CD4-positive, alpha-beta T cell treated with Interleukin-4 for 1 hour (primary cell): ENCODE results near the gene PLEKHN1.
A peak's percentile ranks its signal among the peaks of the same experiment; 100 is the strongest.
"Not testable (repeated sequence)": the region's sequence is repeated elsewhere in the genome, so short reads cannot be mapped to it uniquely, and the experiment has no call there.

Source experiments
- DNase-seq, 2 donors: peaks; one replicate each; pipeline ENCODE4 v3.0.0-alpha.2; 2020 to 2022

Gene PLEKHN1

DNA sequence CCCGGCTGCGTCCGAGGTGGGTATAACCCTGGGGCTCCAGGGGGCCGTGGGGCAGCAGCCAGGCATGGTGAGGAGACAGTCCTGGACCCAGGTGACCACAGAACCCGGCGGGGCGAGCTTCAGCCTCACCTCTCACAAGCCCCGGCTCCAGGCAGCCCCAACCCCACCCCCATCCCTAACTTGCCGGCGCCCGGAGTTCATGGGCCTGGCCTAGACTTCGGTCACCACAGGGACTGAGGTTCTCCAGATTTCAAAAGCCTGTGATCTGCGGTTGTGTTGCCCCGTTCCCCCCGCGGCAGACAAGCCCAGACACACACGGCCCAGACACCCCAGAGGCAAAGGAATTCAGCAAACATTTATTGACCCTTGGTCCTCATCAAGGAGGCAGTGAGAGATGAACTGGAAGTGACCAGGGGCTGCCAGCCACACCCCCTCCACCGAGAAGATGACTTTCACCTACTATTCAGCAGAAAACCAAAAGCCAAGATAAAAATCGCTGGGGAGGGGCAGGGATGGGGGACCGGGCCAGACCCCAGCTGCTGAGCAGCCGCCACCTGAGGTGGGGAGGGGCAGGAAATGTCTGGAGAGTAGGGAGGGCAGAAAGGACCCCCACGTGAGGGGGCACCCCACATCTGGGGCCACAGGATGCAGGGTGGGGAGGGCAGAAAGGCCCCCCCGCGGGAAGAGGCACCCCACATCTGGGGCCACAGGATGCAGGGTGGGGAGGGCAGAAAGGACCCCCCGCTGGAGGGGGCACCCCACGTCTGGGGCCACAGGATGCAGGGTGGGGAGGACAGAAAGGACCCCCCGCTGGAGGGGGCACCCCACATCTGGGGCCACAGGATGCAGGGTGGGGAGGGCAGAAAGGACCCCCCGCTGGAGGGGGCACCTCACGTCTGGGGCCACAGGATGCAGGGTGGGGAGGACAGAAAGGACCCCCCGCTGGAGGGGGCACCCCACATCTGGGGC, 29.7 kb downstream of the PLEKHN1 start:
- no peak for DNase-seq

DNA sequence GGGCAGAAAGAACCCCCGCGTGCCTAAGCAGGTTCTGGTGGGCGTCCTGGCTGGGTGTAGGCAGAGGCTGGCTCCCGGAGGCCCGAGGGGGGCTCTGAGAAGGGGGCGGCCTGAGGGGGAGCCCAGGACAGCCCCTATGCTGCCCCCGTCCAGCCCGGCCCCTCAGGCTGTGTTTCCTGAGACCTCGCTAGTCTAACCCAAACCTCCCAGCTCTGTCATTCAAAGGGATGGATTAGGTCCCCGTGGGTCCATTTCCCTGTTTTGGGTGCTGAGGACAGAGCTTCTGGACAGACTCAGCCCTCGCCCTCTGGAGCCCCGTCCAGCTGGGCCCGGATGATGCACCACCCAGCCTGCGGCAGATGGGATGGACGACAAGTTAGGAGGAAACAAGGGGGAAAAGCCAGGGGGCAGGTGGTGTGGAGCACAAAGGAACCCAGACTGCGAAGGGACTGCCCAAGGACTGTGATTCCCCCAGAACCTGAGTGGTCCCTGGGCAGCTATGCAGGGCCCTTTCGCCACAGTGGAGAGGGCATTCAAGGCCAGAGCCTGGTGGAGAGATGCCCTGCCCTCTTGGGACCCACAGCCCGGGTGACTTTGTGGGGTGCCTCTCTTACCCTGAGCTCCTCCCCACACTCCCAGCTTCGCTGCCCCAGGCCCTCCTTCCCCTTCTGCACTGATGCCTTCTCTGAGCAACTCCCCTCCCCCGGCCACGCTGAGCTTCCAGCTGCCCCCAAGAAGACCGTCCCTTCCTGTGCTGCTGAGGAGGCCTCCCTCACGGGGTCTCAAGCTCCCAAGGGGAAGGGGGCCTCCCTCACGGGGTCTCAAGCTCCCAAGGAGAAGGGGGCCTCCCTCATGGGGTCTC, 30.8 kb downstream of the PLEKHN1 start:
- DNase-seq, result no peak

DNA sequence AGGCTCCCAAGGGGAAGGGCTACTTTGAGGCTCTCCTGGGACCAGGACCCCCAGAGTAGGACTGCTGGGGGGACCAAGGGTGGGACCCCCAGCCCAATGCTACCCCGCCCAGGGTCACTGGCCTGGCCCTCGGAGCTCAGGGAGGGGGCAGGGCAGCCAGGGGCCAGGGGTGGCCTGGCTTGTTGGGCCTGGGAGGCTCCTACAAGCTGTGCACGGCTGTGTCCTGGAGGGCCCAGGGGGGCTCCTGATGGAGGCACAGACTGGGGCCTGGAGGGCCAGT, 31.4 kb downstream of the PLEKHN1 start:
- no peak for DNase-seq

DNA sequence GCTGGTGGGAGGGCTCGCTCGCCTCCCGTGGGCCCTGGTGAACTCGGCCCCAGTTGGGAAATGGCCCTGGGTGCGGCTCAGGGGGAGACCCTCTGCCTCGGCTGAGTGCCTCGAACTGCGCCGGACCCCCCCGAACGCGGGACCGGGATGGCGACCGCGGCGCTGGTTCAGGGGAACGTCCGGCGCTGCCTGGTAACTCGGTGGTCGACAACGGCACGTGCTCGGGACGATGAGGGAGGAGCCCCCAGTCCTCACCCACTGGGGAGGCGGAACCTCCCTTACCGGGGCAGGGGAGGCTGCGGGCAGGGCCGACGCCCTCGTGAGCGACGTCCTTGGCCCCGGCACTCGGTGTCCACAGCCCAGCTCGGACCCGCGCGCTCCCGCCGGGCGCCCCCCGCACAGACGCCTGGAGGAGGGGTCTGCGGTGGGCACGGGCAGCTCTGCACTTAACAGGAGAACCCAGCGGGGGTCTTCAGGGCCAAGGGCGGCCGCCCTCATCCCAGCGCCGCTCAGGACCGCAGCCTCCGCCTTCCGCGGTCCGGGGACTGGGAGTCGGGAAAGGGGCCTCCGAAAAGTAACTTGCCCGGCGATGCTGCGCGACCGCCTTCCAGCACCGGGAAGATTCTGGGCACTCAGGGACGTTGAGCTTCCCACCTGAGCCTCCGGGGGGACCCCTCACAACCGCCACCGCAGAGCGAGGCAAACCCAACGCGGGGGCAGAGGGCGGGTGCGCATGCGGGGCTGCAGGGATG, 31.9 kb downstream of the PLEKHN1 start:
- no peak for DNase-seq

DNA sequence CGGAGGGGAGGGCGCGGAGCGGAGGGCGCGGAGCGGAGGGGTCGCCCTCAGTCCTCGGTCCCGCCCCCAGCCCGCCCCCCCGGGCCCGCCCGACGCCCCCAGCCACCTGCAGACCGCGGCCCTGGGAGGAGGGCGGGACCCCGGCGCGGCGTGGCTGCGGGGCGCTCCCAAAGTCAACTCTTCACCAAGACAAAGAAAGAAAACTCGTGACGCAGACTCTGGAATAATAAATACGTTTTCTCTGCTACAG, 32.4 kb downstream of the PLEKHN1 start:
- DNase-seq, result no peak

DNA sequence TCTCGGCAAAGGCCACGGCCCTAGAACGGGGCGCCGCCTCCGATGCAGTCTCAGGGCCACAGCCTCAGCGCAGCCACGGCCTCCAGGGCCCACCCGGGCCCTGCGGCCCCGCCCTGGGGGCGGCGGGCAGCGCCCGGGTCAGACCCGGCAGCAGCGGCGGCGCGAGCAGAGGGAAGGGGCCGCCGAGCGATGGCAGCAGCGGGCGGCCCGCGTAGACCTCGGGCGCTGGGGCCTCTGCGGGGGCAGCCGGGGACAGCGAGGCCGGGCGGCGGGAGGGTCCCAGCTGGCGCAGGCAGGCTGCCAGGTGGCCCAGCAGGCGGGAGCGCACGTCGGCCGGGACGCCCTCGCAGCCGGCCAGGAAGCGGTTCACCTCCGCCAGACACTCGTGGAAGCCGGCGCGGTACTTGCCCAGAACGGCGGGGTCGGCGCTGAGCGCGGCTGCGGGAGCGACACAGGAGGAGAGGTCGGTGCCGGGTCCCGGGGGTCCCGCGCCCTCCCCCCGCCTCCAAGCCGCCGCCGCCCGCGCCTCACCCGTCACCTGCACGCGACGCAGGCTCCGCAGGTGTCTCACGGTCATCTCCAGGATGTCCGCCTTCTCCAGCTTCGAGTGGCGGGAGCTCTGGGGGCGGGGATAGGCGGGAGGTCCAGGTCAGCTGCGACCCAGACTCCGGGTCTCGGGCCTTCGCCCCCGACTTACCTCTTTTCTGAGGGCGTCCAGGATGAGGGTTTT, 32.9 kb downstream of the PLEKHN1 start:
- peak in 1 of 2 donors; percentile 36 for DNase-seq

DNA sequence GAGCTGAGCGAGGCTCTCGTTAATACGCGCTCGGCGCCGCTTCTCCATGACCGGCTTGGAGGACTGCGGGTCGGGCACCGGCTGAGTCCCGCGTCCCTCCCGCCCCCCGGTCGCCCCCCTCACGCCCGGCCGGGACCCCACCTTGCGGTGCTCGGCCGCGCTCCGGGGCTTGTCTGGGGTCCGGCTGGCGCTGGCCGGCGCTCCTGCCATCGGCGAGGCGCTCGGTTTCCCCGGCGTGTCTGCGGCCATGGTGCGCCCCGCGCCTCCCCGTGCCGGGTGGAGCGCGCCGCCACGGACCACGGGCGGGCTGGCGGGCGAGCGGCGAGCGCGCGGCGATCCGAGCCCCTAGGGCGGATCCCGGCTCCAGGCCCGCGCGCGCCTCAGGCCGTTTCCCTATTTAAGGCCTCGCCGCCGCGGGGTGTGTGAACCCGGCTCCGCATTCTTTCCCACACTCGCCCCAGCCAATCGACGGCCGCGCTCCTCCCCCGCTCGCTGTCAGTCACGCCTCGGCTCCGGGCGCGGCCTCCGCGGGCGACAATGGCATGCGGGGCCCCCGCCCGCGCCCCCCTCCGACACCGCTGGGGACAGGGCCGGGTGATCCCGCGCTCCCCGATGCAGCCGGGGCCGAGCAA, 33.6 kb downstream of the PLEKHN1 start, which contains the start of gene HES4:
TSS of gene HES4 (minus strand) at position 373 of the 632 bp plus-strand sequence. CDS start at position 249, 124 bp downstream.
- DNase-seq, result peak; percentile 65 to 78

DNA sequence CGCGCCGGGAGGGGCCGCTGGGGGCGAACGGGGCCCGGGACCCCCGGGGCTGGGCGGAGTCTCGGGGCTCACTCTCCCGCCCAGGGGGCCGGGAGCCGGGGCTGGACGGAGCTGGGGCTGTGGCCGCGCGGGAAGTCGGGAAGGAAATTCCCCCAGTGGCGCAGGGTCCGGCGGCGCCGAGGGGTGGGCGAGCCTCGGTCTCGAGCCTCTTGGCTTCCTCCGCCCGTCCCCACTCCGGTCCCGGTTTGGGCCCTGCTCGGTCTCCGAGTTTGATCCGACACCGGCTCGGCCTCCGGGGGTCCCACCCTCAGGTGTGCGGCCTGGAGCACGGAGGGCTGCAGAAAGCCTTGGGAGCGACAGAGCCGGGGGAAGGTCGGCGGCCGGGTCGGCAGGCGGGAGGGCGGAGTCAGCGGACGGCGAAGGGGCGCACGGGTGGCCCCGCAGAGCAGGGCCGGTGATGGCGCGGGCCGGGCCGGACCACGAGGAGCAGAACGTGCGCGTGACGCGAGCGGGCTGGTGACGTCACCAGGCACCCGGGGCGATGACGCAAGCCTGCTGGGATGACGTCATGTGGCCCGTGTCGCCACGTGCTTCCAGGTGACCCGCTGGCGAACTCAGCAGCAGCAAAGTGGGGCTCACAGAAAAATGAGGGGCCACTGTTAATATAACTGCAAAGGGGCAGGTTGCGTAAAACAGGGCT, 34.2 kb downstream of the PLEKHN1 start:
- DNase-seq, result peak; percentile 75 to 86

DNA sequence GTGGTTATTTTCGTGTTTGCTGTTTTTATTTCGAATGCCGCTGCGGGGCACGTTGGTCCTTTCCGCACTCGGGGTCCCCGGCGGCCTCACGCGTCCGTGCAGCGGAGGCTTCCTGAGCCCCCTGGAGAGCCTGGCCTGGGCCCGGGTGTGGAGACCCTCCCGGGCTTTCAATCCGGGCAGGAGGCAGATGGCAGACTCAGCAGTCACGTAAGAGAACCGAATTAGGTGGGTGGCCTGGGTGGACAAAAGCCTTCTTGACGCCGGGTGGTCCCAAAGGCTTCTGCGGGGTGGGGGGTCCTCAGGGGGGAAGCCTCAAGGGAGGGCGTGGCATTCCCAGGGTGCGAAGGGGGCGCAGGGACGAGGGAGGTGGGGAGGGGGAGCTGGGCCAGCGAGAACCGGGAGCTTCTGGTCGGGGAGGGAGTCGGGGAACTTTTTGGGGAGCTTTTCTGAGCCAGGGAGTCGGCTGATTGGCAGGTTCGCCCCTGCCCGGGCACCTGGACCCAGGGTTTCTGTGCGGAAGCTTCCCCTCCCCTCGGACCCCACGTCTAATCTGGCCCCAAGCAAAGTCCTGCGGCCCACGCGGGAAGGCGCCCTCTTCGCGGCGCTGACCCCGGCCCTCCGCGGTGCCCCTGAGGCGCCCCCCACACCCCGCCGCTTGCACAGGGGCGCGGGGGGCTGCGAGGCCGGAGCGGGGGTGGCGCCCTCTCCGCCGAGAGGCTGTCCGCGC, 34.9 kb downstream of the PLEKHN1 start:
- no peak for DNase-seq

DNA sequence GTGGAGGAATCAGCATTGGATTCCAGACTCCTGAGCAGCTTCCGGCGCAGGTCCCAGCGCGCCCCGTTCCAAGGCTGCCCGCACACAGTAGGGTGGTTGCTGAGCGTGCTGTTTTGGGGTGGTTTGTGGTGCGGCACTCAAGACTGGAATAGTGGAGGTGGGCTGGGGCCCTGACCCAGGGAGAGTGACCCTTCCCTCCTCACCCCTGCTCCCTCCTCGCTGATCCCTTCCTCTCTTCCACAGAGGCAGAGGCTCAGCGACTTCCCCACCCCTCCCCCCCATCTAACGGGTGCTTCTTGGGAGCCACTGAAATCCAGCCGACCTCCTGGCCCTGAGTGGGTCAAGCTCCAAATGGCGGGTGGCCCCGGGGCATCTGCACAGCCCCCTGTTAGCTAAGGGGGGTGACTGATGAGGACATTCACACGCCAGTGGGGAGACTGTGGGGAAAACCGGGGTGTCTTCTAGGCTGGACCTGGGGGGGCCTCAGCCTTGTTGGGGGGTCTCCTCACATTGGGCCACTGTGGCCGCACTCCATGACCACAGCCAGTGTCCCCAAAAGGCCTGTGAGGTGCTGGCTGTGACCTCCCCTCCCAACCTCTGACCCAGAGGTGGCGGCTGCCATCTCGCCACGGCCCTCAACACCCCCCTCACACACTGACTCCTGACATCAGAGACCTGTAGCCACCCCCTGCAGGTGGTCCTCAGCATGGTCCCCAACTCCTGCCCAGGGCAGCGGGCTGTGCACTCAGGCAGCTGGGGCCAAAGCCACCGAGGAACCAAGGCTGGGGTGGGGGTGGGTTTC, 37.5 kb downstream of the PLEKHN1 start:
- DNase-seq, result no peak

DNA sequence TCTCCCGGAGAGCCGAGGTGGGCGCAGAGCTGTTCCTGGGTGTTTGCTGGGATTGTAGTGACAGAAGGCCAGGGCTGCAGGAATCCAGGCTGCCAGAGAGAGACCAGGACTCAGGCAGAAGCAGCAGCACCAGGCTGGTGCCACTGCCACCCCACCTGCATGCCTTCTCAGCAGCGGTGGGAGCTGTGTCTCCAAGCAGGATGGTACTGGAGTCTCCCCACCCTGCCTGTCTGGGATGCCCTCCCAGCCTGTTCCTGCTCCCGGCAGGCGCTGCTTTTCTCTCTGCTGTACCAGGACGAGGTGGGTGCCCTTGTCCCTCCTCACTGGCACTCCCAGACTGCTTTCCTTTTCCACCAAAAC, 38.1 kb downstream of the PLEKHN1 start:
- DNase-seq, result no peak

DNA sequence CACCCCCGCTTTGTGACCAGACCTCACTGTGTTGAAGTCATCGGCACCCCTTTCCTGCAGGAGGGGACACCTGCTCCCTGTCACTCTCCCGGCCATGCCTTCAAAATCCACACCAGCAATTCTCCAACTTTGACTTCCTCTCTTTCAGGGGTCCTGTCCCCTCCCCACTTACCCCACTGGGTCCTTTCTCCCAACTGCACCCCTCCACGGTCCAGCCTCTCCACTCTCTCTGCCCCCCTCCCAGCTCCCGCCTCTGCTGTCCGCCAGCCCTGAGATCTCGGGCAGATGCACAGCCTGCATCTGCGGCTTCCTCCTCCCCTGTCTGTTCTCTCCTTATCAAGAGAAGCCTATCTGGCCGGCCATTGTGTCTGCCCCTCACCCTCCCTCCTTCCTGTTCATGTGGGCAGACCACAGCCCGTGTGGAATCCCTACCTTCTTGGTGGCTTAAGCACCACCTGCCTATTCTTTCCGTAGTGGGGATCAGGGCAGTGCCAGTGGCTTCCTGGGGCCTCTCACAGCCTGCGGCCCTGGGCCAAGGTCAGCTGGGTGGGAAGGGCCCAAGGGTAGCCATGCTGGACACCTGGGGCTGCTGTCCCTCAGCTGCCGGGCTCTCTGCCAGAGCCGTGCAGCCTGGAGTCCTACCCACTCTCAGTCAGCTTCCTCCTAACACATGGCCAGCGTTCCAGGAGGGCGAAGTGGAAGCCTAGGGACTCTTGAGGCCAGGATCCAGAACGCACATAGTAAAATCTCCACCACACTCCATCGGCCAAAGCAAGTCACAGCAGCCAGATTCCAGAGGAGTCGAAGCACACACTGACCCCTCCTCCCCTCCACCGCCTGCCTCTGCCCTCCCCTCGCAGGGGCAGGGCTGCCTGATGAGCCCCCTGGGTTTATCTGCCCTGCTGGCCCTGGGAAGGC, 38.8 kb downstream of the PLEKHN1 start:
- no peak for DNase-seq

DNA sequence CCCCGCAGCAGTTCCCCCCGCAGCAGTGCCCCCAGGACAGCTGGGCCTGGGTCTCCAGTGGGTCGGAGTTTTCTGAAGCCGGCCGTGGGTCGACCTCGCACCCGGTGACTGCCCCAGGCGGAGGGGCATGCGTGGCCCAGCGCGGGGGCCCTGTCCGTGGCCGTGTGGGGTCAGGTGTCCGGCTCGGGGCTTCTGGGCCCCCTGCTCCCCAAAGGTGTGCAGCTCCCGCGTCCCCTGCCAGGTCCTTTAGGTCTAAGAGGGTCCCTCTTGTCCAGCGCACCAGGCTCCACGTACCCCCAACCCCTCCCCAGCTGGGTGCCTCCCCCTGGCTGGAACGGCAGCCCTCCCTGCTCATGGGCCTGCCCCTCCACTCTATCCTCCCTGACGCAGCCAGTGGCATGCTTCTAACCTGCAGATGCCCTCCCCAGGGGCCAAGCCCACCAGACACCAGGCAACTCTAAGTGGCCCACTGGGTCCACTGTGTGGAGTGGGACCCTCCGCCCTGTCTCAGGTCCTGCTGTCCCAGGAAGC, 39.6 kb downstream of the PLEKHN1 start:
- no peak for DNase-seq

DNA sequence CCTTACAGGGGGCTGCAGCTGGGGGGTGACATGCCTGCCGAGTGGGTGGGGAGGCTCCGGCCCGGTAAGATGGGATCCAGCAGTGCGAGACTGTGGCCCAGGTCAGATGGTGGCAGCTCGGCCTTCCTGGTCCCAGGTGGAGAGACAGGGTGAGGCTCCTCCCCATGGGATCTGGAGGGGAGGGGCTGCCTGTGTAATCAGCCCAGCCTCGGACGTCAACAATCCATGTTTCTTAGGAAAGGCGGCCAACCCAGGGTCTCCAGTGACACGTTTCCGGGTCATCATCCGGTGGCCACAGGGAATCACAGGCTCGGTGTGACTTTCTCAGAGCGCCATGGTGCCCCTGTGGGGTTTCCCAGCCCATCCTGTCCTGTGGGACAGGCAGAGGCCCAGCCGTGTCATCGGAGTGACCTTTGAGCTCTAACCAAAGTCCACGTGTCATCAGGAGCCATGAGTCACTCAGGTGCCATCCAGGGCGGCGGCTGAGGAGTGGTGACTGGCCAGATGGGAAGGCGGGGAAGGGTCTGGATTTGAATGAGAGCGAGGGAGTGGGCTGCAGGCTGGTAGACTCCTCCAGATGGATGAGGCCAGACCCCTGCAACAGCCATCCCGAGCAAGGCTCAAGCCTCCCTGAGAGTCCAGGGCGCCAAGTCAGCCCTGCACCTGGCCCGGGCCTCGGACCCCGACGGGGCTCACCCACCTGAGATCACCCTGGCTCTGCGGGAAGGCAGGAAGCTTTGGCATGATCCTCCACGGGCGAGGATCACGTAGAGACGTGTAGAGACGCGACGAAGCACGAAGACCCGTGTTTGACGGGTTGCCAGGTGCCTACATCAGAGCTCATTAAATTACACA, 40.2 kb downstream of the PLEKHN1 start:
- DNase-seq, result no peak

DNA sequence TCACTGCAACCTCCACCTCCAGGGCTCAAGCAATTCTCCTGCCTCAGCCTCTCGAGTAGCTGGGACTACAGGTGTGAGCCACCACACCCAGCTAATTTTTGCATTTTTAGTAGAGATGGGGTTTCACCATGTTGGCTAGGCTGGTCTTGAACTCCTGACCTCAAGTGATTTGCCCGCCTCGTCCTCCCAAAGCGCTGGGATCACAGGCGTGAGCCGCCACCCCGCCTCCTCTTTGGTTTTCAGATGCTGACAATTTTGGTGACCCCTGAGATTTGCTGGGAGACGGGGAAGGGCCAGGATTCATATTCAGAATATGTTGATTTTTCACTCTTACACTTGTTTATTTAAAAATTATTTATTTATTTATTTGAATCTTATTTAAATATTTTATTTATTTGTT, 43.8 kb downstream of the PLEKHN1 start:
- DNase-seq, result not testable (repeated sequence)

DNA sequence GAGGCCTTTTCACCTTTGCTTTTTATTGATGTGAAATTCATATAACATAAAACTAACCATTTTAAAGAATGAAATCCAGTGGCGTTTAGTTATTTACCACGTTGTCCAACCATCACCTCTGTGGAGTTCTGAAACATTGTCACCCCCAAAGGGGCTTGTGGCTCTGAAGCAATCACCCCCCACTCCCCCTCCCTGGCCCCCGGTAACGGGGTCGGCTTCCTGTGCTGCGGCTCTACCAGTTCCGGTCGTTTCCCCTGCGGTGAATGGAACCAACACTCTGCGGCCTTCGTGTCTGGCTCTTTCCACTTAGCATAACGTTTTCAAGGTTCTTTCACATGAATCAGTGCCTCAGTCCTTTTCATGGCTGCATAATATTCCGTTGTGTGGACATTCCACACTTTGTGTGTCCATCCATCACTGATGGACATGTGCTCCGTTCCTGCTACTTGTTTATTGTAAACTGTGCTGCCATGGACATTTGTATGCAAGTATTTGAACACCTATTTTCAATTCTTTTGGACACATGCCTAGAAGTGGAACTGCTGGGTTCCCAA, 45.2 kb downstream of the PLEKHN1 start:
- DNase-seq, result no peak

DNA sequence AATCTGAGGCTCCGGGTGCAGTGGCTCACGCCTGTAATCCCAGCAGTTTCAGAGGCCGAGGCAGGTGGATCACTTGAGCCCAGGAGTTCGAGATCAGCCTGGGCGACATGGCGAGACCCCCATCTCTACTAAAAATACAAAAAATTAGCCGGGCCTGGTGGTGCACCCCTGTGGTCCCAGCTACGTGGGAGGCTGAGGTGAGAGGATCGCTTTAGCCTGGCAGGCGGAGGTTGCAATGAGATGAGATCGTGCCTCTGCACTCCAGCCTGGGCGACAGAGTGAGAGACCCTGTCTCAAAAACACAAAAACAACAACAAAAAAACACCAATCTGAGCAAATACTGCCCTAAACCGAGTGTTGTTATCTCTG, 46.4 kb downstream of the PLEKHN1 start:
- not testable (repeated sequence) for DNase-seq
